Cardiac muscle cell (in vitro differentiated cells and primary cell): ENCODE data around the gene NKAP. TPM values are rescaled to one million over a fixed set of nuclear protein-coding genes. Genes with fewer than 3 reads are reported as not detected.
"Not testable (repeated sequence)": the region's sequence is repeated elsewhere in the genome, so short reads cannot be mapped to it uniquely, and the experiment has no call there.

Experiments used
- DNase-seq, 2 donors: peaks; one replicate each; pipeline versions ENCODE4 v3.0.0 to v3.0.0-alpha.2; 2010 to 2017; ENCODE audit warnings: low read depth in 1 of 2, low spot score in 1 of 2
- H3K27ac ChIP-seq: fragments of 200-600 bp; sonication (generic); 2 replicates; pipeline ENCODE4 v1.5.1; 2016
- H3K27me3 ChIP-seq: fragments of 200-600 bp; sonication (generic); 2 replicates; pipeline ENCODE4 v1.6.0; 2016; ENCODE audit warnings: control low read depth
- H3K36me3 ChIP-seq: fragments of 200-600 bp; sonication (generic); 2 replicates; pipeline ENCODE4 v1.5.1; 2016; ENCODE audit warnings: control low read depth
- H3K4me1 ChIP-seq: fragments of 200-600 bp; sonication (generic); 2 replicates; pipeline ENCODE4 v1.8.1; 2017; ENCODE audit warnings: low read depth, mild to moderate bottlenecking, mixed run types
- H3K4me3 ChIP-seq: fragments of 200-600 bp; sonication (generic); 2 replicates; pipeline ENCODE4 v1.5.1; 2016; ENCODE audit warnings: mild to moderate bottlenecking
- H3K9me3 ChIP-seq: fragments of 200-600 bp; sonication (generic); 2 replicates; pipeline ENCODE4 v1.5.1; 2017; ENCODE audit warnings: low read depth, mild to moderate bottlenecking, control low read depth
- polyA plus RNA-seq: library from polyadenylated mRNA; unstranded; fragments of >200 nt; fragmentation: Nextera tagmentation; extraction: Ambion mirVana; gene quantifications from 2 replicates; pipeline ENCODE4 v1.2.1, GENCODE V29; 2016
- total RNA-seq: library from RNA; depleted of rRNA; stranded (reverse); fragments of >200 nt; gene quantifications from 2 replicates; pipeline ENCODE4 v1.2.3, GENCODE V29; 2016
- TF ChIP-seq, protein P1 (sequence below): IDR thresholded peaks from 2 replicates; pipeline ENCODE4 v1.5.1; 2012; ENCODE audit warnings: low read depth, mild to moderate bottlenecking, low read length

The NKAP gene
- total and polyA plus RNA-seq, 2 experiments from 2014 or later = 5.6 to 8.3 TPM

DNA sequence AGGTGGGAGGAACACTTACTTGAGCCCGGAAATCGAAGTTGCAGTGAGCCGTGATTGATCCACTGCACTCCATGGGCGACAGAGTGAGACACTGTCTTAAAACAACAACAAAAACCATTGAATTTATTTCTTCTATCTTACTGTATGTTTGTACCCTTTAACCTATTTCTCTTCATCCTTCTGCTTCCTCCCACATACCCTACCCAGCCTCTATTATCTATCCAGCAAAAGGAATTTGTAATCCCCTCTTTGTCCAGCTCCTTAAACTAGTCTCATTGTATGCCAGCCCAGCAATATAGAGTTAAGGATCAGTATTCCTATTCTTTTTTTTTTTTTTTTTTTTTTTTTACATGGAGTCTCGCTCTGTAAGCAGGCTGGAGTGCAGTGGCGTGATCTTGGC, 1.9 kb upstream of the NKAP start:
- Histone ChIP-seq H3K36me3 (no peaks in the 10 kb centered on the region), H3K27ac (no peak overlapping the region), H3K4me1 (no peaks in the 10 kb centered on the region), H3K4me3 (no peak overlapping the region), H3K27me3 (no peaks in the 10 kb centered on the region), H3K9me3 (no peaks in the 10 kb centered on the region)
- DNase-seq = no peak
- TF ChIP-seq, protein P1, sequence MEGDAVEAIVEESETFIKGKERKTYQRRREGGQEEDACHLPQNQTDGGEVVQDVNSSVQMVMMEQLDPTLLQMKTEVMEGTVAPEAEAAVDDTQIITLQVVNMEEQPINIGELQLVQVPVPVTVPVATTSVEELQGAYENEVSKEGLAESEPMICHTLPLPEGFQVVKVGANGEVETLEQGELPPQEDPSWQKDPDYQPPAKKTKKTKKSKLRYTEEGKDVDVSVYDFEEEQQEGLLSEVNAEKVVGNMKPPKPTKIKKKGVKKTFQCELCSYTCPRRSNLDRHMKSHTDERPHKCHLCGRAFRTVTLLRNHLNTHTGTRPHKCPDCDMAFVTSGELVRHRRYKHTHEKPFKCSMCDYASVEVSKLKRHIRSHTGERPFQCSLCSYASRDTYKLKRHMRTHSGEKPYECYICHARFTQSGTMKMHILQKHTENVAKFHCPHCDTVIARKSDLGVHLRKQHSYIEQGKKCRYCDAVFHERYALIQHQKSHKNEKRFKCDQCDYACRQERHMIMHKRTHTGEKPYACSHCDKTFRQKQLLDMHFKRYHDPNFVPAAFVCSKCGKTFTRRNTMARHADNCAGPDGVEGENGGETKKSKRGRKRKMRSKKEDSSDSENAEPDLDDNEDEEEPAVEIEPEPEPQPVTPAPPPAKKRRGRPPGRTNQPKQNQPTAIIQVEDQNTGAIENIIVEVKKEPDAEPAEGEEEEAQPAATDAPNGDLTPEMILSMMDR = no peak

DNA sequence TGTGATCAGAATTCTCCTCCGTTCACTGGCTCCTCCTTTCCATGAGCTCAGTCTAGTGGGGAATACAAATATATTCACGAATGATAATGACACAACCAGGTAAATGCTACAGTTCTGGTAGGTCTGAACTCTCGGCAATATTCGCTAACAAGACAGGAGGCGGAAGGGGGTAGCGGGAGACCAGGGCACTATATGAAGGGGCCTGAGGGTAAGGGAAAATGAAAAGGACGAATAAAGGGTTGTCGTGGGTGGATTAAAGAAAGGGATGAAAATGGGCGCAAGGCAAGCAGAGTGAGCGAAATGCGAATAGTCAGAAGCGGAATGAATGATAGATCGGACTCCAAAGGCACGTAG, 743 bp downstream of the NKAP start:
- H3K4me3 ChIP-seq = peak overlapping the region; percentile 68
- H3K4me1 ChIP-seq = no peaks in the 10 kb centered on the region
- H3K9me3 ChIP-seq = no peaks in the 10 kb centered on the region
- DNase-seq = peak in 1 of 2 donors; percentile 0
- no peaks in the 10 kb centered on the region for H3K36me3 ChIP-seq
- TF ChIP-seq, protein P1 = no peak
- H3K27ac ChIP-seq = peak overlapping the region; percentile 88
- no peaks in the 10 kb centered on the region for H3K27me3 ChIP-seq

DNA sequence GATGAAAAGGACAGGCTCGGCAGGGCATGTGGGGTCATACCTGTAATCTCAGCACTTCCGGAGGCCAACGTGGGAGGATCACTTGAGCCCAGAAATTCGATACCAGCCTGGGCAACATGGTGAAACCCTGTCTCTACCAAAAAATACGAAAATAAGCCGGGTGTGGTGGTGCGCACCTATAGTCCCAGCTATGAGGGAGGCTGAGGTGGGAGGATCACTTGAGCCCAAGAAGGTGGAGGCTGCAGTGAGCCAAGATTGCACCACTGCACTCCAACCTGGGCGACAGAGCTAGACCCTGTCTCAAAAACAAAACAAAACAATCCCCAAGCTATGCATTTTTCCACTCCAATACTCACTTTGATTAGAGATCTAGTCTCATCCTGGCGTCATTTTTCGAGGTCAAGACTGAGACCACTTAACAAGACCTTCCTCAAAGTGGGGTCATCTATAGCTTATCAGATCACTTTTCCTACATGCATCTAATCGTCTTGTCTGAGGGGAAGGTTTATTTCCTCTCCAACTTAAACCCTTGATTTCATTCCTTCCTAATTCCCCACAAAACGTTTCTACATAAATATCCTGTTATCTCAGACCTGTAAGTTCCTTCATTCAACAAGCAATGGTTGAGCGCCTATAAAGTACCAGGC, 1.3 kb downstream of the NKAP start:
- H3K4me3 ChIP-seq = peak overlapping the region; percentile 68

GRCh38 chrX:119941336-119941735, 2.2 kb downstream of the NKAP start:
- TF ChIP-seq, protein P1 = no peak
- H3K36me3 ChIP-seq = no peaks in the 10 kb centered on the region
- no peak overlapping the region for H3K27ac ChIP-seq
- H3K27me3 ChIP-seq = no peaks in the 10 kb centered on the region
- no peaks in the 10 kb centered on the region for H3K4me1 ChIP-seq
- DNase-seq = no peak
- no peak overlapping the region for H3K4me3 ChIP-seq
- H3K9me3 ChIP-seq = no peaks in the 10 kb centered on the region

More for the DNA sequence above, 1.3 kb downstream of the NKAP start:
- DNase-seq = no peak
- H3K4me1 ChIP-seq = no peaks in the 10 kb centered on the region
- H3K9me3 ChIP-seq = no peaks in the 10 kb centered on the region
- H3K27ac ChIP-seq = peak overlapping the region; percentile 88
- TF ChIP-seq, protein P1 = no peak
- H3K36me3 ChIP-seq = no peaks in the 10 kb centered on the region
- no peaks in the 10 kb centered on the region for H3K27me3 ChIP-seq

DNA sequence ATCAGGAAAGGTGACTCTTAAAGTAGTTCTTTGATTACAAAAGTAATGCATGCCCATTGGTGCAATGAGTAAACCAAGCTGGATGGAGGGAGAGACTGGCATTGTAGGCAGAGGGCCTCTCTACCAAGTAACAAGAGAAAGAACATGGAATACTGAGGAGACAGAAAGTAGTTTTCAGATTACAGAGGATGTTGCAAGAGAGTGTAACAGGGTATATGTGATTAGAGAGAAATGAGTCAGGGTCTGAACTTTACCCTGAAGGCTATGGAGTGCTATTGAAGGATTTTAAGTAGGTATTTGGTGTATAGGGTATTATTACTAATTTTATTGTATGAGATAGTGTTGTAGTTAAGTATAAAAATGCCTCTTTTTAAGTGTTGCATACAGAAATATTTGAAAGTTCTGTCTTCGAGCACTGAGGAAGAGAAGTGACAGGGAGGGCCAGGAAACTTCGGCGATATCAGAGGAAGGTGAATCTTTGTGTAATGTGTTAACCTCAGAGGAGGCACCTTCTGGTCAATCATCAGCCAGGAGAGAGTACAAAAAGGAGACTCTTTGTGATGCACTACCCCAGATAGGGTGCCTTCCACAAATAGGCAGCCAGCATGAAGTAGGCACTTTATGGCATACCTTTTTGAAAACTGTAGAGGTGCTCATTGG, 8.2 kb downstream of the NKAP start:
- no peaks in the 10 kb centered on the region for H3K4me1 ChIP-seq
- no peak overlapping the region for H3K4me3 ChIP-seq
- H3K36me3 ChIP-seq = peaks cover 13% of the 10 kb centered on the region
- no peaks in the 10 kb centered on the region for H3K27me3 ChIP-seq
- DNase-seq = no peak
- TF ChIP-seq, protein P1 = no peak
- no peak overlapping the region for H3K27ac ChIP-seq
- no peaks in the 10 kb centered on the region for H3K9me3 ChIP-seq

- DNase-seq, H3K27me3 ChIP-seq: not testable (repeated sequence)
Measured at GRCh38 chrX:119922391-119922790, 21.2 kb downstream of the NKAP start.

More at GRCh38 chrX:119922391-119922790, 21.2 kb downstream of the NKAP start:
- H3K9me3 ChIP-seq, H3K4me1 ChIP-seq, H3K4me3 ChIP-seq, H3K36me3 ChIP-seq, H3K27ac ChIP-seq: not testable (repeated sequence)
